HCT116 (cell line): ENCODE results near the gene LYRM4. TPM values are rescaled to one million over a fixed set of nuclear protein-coding genes. Genes with fewer than 3 reads are reported as not detected.

Source experiments
- ATAC-seq: fragments of 200-7000 bp; cut with Tn5 transposase; 2 replicates; pipeline ENCODE4 v1.9.1; 2020; ENCODE audit warnings: mild to moderate bottlenecking, moderate library complexity
- BruUV-seq: library from RNA; stranded (reverse); fragments of 400-500 nt; replicated peaks from 2 replicates; lab custom pipeline; 2021; lab: Mats Ljungman, UMichigan
- CTCF ChIA-PET: fragments of 300-600 bp; sonication (Branson Sonifier 250); formaldehyde crosslinking; loops from one replicate; lab custom pipeline; 2021; ENCODE audit warnings: antibody characterized with exemption; lab: Charles Lee
- POLR2A ChIA-PET: fragments of 300-600, 350-600 bp; sonication (Branson Sonifier 250); formaldehyde crosslinking; loops from one replicate; lab custom pipeline; 2021; ENCODE audit warnings: antibody characterized with exemption; lab: Charles Lee
- RAD21 ChIA-PET, 2 experiments: fragments of 300-600 bp; sonication (Branson Sonifier 250); formaldehyde crosslinking; loops; one replicate each; lab custom pipeline; 2023; ENCODE audit warnings: low total read pairs in 2 of 2; ENCODE audit not compliant: uncharacterized antibody in 2 of 2, unreplicated experiment in 2 of 2, low non-redundant PET in 1 of 2; lab: Charles Lee
- DNase-seq: peaks from one replicate; pipeline ENCODE4 v3.0.0-alpha.2; 2010; ENCODE audit warnings: low read depth, low spot score
- H2AFZ ChIP-seq: fragments of 200-600 bp; shearing (Covaris generic), sonication (generic); 2 replicates; pipeline ENCODE4 v1.6.1; 2017; ENCODE audit warnings: low read depth, mixed run types, mixed read lengths, antibody characterized with exemption, low read length; ENCODE audit not compliant: poor library complexity, severe bottlenecking
- H3K27ac ChIP-seq: 2 replicates; pipeline ENCODE4 v1.5.1; 2012; ENCODE audit warnings: low read depth, low read length
- H3K27me3 ChIP-seq: fragments of 200-600 bp; sonication (generic); 2 replicates; pipeline ENCODE4 v1.6.1; 2016; ENCODE audit warnings: mixed run types, low read length, mixed read lengths; ENCODE audit not compliant: insufficient read depth
- H3K36me3 ChIP-seq, 2 experiments: fragments of 200-500 bp in 1 of 2; fragments of 200-600 bp in 1 of 2; sonication (Bioruptor generic) in 1 of 2; sonication (generic) in 1 of 2; 2 replicates each; pipeline versions ENCODE4 v1.5.1 to v1.6.1; 2014 to 2016; ENCODE audit warnings: low read length in 2 of 2, inconsistent platforms in 1 of 2, mixed read lengths in 1 of 2, mixed run types in 1 of 2; ENCODE audit not compliant: insufficient read depth in 2 of 2, control insufficient read depth in 1 of 2
- H3K4me1 ChIP-seq, 2 experiments: fragments of 200-600 bp in 1 of 2; sonication (generic) in 1 of 2; 2 replicates each; pipeline versions ENCODE4 v1.5.1 to v1.6.1; 2012 to 2017; ENCODE audit warnings: low read length in 2 of 2, inconsistent platforms in 1 of 2, mild to moderate bottlenecking in 1 of 2, mixed read lengths in 1 of 2, mixed run types in 1 of 2, moderate library complexity in 1 of 2; ENCODE audit not compliant: insufficient read depth in 2 of 2, control insufficient read depth in 1 of 2
- H3K4me2 ChIP-seq: fragments of 200-600 bp; sonication (generic); 2 replicates; pipeline ENCODE4 v1.6.1; 2017; ENCODE audit warnings: mixed run types, low read length, mixed read lengths
- H3K4me3 ChIP-seq, 2 experiments: fragments of 200-600 bp in 1 of 2; sonication (generic) in 1 of 2; replicated peaks in 1 of 2; 2 replicates each; pipeline ENCODE4 v1.5.1; 2011 to 2016; ENCODE audit warnings: low read length in 2 of 2, control low read depth in 1 of 2, low read depth in 1 of 2, mild to moderate bottlenecking in 1 of 2, mixed read lengths in 1 of 2, mixed run types in 1 of 2
- H3K79me2 ChIP-seq: fragments of 200-600 bp; sonication (generic); 2 replicates; pipeline ENCODE4 v1.6.1; 2017; ENCODE audit warnings: mild to moderate bottlenecking, mixed run types, low read length, moderate library complexity, mixed read lengths; ENCODE audit not compliant: insufficient read depth
- H3K9ac ChIP-seq: fragments of 200-600 bp; sonication (generic); 2 replicates; pipeline ENCODE4 v1.6.1; 2016; ENCODE audit warnings: low read length, mixed read lengths
- H3K9me2 ChIP-seq: fragments of 200-600 bp; sonication (generic), shearing (Covaris generic); 2 replicates; pipeline ENCODE4 v1.6.1; 2017; ENCODE audit warnings: mixed run types, mild to moderate bottlenecking, moderate library complexity; ENCODE audit not compliant: insufficient read depth
- H3K9me3 ChIP-seq, 2 experiments: fragments of 200-500 bp in 1 of 2; fragments of 200-600 bp in 1 of 2; sonication (Bioruptor generic) in 1 of 2; sonication (generic) in 1 of 2; 2 replicates each; pipeline ENCODE4 v1.6.1; 2014 to 2017; ENCODE audit warnings: low read length in 2 of 2, mixed read lengths in 2 of 2, inconsistent platforms in 1 of 2, low read depth in 1 of 2, mild to moderate bottlenecking in 1 of 2, mixed run types in 1 of 2, moderate library complexity in 1 of 2; ENCODE audit not compliant: control insufficient read depth in 1 of 2, insufficient read depth in 1 of 2
- H4K20me1 ChIP-seq: fragments of 200-600 bp; sonication (generic), shearing (Covaris generic); 2 replicates; pipeline ENCODE4 v1.6.1; 2017; ENCODE audit warnings: mixed run types, mild to moderate bottlenecking, moderate library complexity; ENCODE audit not compliant: insufficient read depth
- ATF3 ChIP-seq: IDR thresholded peaks from 2 replicates; pipeline ENCODE4 v1.6.1; 2012
- CBX3 ChIP-seq: IDR thresholded peaks from 2 replicates; pipeline ENCODE4 v1.6.1; 2012; ENCODE audit warnings: low read depth
- JUND ChIP-seq: IDR thresholded peaks from 2 replicates; pipeline ENCODE4 v1.6.1; 2012
- SIN3A ChIP-seq: IDR thresholded peaks from 2 replicates; pipeline ENCODE4 v1.6.1; 2012; ENCODE audit warnings: low read depth
- TCF7L2 ChIP-seq: IDR thresholded peaks from 2 replicates; pipeline ENCODE4 v1.7.0; 2011; ENCODE audit warnings: borderline replicate concordance, inconsistent platforms; ENCODE audit not compliant: insufficient read depth, insufficient read length; ENCODE audit errors: extremely low read depth
- ZBTB33 ChIP-seq: IDR thresholded peaks from 2 replicates; pipeline ENCODE4 v1.6.1; 2011; ENCODE audit warnings: mild to moderate bottlenecking, low read length, moderate library complexity; ENCODE audit not compliant: insufficient replicate concordance; ENCODE audit errors: extremely low read depth
- intact Hi-C: fragments of 100-400 bp; cut with micrococcal nuclease; formaldehyde crosslinking; loops from 2 replicates; pipeline ENCODE4 v1.10.0; 2022
- total RNA-seq: library from RNA; stranded (reverse); gene quantifications from one replicate; pipeline ENCODE4 v1.2.1, GENCODE V29; 2021; ENCODE audit not compliant: unreplicated experiment

The LYRM4 gene
- total RNA-seq, 1 experiment from 2014 or later = 30.1 TPM

GRCh38 chr6:5167501-5167900 is 93.2 kb downstream of the LYRM4 start (continued):
- no peak for TF ChIP-seq TCF7L2

GRCh38 chr6:5164092-5164491 is 96.7 kb downstream of the LYRM4 start:
- TF ChIP-seq SIN3A = no peak
- no peak for TF ChIP-seq ZBTB33
- no peak for TF ChIP-seq JUND
- no peak for TF ChIP-seq CBX3
- TF ChIP-seq ATF3 = no peak
- 0 out of 2 replicates have a peak, but pooled peaks cover 3% of the 10 kb centered on the region for H3K9me2 ChIP-seq
- ATAC-seq (no peak), DNase-seq (no peak)
- BruUV-seq = no TSS peak
- H3K9ac ChIP-seq = no peak overlapping the region
- no peak overlapping the region for H3K4me3 ChIP-seq
- H4K20me1 ChIP-seq = no peaks in the 10 kb centered on the region
- intact Hi-C loops = no loop called here
- no peak overlapping the region for H2AFZ ChIP-seq
- RAD21 ChIA-PET = no interaction called here
- H3K36me3 ChIP-seq = no peaks in the 10 kb centered on the region
- no peaks in the 10 kb centered on the region for H3K27me3 ChIP-seq
- CTCF ChIA-PET = no interaction called here
- H3K79me2 ChIP-seq = no peaks in the 10 kb centered on the region; the same call in 1 of the 2 replicates
- H3K4me1 ChIP-seq = peaks cover 3 to 12% of the 10 kb centered on the region in 2 experiments; a peak in 3 of 4 replicates
- H3K4me2 ChIP-seq = no peak overlapping the region
- POLR2A ChIA-PET = no interaction called here
- no peaks in the 10 kb centered on the region for H3K9me3 ChIP-seq
- no peak overlapping the region for H3K27ac ChIP-seq
